ENCODE measurements around the gene NBDY.

NBDY gene

DNA sequence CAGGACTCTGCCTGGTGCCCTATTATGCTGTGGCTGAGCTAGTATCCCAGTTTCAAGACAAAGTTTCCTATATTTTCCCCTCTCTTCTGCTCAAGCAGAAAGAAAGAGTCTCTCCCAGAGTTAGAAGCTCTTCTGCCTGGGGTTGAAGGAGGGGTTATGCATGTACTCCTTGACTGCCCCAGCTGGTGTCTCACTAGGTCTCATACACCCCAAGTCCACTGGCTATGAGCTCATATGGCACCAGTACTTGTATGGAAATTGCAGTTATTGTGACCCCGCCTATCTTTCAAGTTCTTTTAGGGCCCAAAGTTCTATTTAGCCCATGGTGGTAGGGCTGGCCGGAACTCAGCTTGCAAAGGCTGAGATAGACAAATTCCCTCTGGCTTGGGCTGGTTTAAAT, 131.8 kb downstream of the NBDY start:
- no peaks in the 10 kb centered on the region for H3K36me3 ChIP-seq (ENCODE audit: insufficient read depth, low read length)
- no peaks in the 10 kb centered on the region for H3K4me1 ChIP-seq (ENCODE audit: control insufficient read depth, insufficient read depth, low read length, unreplicated experiment)

More for the DNA sequence above, 131.8 kb downstream of the NBDY start:
- no peaks in the 10 kb centered on the region for H3K79me2 ChIP-seq (ENCODE audit: control insufficient read depth, insufficient read depth, low read length, unreplicated experiment)
- no peak overlapping the region for H2AFZ ChIP-seq (ENCODE audit: low read length, unreplicated experiment)
- H3K27ac ChIP-seq (ENCODE audit: low read depth, low read length), result no peak overlapping the region
- no peak overlapping the region for H3K4me3 ChIP-seq (ENCODE audit: low read depth, low read length)
- no peaks in the 10 kb centered on the region for H3K27me3 ChIP-seq (ENCODE audit: insufficient read depth, low read length)

Measured in ACC112 (cell line).